Fibroblast of peridontal ligament (primary cell): Measurements from ENCODE around the gene AGER.
"Not testable (repeated sequence)": the region's sequence is repeated elsewhere in the genome, so short reads cannot be mapped to it uniquely, and the experiment has no call there.

Experiments
- DNase-seq: peaks from one replicate; pipeline ENCODE4 v3.0.0-alpha.2; 2010; ENCODE audit errors: extremely low read depth

Gene AGER

DNA sequence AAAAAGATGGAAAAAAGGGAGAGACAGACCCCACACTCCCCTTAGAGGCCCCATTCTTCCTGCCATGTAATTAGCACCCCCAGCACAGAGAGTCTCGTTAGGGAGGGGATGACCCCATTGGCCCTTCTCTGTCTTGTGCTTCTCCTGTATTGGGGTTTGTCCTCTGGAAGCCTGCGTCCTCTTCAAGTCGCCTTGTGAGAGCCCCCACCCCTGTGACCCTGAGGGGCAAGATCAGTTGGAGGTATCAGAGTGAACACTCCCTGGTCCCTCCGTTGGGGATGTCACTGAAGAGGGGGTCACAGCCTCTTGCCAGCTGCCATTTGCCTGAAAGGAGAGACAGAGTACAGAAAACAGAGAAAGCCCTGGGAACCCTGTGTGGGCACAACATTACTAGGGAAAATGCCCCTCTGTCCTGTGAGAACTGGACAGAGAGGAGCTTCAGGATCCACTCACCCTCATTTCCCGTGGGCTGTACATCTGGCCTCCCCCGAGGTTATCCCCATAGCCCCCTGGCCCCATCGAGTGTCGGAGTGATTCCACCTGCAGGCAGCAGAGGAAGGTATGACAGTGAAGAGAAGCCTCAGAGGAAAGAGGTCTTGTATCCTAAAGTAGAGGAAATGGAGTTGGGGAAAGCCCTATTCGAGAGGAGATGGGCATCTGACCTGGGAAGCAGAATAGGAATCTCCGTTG is 2.2 kb upstream of the AGER start:
- not testable (repeated sequence) for DNase-seq

DNA sequence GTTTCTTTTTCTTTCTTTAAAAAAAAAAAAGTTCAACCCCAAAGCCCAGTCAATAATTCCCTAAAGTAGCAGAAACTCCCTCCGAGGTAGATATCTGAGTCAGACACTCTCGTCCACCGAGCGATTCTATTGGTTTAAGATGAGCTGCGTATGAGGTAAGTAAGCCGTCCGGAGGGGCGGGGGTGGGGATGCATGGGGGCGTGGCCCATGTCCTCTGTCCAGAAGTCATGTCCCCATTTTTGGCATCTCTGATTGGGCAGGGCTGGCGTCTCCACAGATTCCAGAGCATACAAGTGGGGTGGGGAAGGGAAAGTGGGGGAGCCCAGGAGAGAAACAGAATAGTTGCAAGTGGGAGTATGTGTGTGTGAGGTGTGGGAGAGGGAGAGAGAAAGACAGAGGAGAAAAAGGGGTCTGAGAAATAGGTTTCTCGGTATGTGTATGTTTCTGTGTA is 1.7 kb upstream of the AGER start:
- DNase-seq: peak; percentile 87

DNA sequence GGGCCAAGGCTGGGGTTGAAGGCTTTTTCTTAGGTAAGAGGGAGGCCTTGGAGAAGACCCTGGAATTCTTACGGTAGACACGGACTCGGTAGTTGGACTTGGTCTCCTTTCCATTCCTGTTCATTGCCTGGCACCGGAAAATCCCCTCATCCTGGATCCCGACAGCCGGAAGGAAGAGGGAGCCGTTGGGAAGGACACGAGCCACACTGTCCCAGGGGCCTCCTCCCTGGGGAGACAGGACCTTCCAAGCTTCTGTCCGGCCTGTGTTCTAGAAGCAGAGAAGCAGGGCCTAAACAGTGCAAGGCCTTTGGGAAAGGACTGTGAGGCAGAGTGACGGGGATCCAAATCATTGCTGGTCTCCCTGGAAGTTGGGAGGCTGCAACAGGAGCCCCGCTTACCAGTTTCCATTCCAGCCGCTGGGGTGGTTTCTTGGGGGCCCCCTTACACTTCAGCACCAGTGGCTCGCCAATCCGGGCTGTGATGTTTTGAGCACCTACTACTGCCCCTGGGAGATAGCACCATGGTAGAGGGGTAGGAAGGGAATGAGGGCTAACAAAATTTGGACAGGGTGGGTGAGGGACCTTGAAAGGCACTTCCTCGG is 470 bp downstream of the AGER start:
- DNase-seq: no peak

DNA sequence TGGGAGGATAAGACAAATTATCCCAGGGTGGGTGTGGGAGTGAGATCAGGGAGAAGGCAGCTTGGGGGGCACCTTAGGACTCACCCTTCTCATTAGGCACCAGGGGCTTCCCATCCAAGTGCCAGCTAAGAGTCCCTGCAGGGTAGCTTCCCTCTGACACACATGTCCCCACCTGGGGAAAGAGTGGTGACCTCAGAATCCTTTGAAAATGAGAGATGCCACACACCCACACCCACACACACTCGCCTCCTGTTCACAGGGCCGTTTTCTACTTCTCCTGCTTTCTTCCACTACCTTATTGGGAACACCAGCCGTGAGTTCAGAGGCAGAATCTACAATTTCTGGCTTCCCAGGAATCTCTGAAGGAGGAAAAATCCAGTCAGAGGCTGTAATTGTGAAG is 1.0 kb downstream of the AGER start:
- no peak for DNase-seq

DNA sequence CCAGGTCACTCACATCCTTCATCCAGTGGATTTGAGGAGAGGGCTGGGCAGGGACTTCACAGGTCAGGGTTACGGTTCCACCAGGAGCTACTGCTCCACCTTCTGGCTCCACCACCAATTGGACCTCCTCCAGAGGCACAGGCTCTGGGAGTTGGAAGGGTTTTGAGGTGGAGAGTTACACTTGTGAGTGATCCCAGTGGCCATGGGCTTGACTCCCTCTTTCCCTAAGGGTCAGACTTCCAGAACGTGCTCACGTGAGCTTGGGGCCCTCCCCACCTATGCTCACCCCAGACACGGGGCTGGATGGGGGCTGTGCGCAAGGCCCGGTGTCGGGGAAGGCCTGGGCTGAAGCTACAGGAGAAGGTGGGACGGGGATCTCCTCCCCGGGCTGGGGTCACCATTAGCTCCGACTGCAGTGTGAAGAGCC is 1.5 kb downstream of the AGER start:
- DNase-seq: no peak

DNA sequence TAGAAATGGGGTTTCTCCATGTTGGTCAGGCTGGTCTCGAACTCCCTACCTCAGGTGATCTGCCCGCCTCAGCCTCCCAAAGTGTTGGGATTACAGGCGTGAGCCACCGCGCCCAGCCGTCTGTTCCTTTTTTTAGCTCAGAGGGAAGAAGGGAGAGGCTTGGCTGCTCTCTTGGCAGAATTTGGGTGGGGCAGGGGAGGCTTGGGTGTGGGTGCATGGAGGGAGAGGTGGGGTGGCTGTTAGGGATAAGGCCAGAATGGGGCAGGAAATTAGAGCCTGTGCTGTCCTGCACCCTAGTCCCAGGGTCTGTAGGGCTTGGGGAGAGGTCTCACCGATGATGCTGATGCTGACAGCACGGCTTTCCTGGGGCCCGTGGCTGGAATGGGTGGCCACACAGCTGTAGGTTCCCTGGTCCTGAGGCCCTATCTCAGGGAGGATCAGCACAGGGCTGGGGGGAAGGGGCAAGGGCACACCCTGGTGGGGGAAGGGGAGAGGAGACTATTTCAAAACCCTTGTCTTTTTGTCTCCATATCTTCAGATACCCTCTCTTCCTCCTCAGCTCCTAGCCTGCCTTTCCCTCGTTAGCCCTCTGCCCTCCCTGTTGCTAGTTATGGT is 2.0 kb downstream of the AGER start:
- DNase-seq: no peak

DNA sequence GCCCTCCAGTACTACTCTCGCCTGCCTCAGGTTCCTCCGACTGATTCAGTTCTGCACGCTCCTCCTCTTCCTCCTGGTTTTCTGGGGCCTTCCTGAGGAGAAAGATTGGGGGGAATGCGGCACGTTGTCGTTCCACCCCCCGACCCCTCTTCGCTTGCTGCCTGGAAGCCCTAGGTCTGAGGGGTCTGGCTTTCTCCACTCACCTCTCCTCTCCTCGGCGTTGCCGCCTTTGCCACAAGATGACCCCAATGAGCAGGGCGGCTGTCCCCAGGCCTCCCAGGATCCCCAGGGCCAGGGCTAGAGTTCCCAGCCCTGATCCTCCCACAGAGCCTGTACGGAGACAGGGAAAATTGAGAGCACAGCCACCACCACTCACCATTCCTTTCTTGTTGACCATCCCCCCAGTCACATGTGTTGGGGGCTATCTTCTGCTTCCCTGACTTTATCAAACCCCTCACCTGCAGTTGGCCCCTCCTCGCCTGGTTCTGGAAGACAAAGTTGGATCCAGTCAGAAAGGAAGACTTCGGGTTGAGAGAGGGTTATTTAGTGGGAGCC is 2.8 kb downstream of the AGER start:
- no peak for DNase-seq

DNA sequence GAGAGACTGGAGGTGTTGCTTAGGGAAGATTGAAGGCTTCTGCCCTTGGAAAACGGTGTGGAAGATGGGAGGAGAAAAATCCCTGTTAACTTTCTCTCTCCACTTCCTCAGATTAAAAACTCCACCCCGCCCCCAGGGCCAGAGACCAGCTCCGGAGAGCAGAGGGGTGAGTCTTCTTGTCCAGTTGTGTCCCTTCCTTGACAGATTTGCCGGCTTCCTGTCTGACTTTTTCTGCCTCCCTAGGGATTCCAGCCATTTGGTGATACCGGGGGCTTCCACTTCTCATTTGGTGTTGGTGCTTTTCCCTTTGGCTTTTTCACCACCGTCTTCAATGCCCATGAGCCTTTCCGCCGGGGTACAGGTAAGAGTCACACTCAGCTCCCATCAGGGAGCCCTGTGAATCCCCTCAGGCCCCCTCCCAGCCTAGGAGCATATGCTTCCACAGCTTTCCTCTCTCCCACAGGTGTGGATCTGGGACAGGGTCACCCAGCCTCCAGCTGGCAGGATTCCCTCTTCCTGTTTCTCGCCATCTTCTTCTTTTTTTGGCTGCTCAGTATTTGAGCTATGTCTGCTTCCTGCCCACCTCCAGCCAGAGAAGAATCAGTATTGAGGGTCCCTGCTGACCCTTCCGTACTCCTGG is 4.2 kb downstream of the AGER start:
- DNase-seq: no peak

DNA sequence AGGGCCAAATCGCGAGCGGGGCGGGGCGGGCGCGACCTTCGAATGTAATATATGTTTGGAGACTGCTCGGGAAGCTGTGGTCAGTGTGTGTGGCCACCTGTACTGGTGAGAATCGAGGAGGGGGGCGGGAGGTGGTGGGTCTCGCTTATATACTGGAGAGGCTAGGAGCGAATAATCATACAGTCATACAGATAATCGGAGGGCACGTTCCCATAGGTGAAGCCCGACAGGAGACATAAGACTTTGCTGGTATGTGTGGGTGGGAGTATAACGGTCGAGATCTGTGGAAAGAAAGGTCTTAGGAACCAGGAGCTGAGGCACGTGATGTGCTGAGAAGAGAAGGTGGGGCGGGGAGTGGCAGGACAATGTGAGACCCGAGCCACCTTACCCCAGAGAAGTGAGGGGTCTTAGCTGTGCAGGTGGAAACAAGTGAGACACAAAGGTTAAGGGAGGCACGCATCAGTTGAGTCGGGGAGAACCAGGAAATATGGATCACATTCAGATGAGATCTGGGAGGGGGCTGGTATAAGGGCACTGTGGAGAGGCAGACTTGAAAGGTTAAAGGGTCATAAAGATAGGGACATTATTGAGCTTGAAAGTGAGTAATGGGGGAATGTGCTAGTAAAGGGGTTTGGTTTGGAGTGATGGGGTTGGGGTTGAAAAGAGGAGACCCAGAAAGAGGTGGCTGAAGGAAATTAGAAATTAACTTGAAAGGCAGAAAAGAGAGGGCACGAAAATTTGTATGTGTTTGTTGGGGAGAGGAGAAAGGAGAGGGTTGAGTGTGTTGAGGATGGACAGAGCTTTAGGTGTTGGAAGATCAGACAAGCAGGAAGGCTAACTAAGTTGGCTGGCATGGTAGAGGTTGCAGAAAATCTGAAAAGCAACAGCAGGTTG is 5.3 kb downstream of the AGER start:
- DNase-seq: no peak

DNA sequence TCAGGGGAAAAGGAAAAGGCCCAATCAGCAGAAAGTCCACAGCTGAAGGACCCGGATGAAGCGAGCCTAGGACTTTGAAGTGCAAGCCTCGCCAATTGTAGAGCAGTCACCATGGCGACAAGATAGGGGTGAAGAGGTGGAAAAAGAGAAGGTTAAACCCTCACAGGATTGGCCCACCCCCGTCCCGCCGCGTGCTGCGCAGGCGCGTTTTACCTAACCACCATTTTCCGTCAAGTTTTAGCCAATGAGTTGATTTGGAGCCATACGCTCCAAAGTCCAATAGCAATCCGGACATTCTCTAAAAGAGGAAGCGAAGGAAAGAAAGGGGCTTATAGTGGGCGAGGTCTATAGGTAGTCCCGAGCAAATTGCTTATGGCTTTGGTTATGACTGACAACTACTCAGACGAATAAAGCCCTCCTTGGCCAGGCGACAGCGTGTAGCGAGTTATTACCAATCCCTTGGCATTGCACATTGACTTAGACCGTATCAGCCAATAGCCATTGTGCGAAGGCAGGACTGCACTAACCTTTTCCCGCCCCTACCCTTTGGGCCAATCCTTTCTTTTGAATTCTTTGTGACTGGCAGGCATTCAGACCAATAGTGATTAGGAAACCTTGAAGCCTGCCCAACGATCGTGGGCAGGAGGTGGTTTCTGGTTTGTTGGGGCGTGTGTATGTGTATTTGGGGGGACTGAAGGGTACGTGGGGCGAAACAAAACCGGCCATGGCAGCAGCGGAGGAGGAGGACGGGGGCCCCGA is 6.1 kb downstream of the AGER start, which contains the start of gene RNF5:
Gene RNF5, plus strand, starts transcription at position 618 of the 759 bp plus-strand sequence. Its CDS starts 107 bp downstream, at position 725.
- peak; percentile 100 for DNase-seq

DNA sequence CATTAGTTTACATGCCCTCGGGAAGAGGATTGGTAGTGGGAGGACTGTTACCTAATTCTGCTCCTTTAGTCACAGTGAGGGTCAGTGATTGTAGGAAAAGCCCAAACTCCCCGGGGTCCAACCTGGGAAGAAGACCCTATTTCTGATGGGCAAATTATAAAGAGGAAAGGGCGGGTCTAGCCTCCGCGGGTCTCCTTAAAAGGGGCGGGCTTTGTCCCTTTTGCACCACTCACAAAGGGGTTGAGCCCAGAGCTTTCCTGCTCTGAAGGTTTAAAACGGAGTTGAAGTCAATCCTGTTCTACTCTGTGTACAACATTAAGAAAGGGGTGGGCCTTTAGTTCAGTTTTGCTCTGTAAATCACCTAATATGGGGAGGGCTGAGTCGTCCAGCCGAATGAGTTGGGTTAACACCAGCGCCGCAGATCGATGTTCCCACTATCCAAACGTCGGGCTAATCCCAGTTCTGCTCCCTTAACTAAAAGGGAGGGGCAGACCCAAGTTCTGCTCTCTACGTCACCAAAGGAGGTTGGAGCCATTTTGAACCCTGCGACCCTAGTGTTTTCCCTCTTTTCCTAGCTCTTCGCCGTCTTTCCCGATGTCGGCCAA is 6.8 kb downstream of the AGER start:
- DNase-seq: no peak

DNA sequence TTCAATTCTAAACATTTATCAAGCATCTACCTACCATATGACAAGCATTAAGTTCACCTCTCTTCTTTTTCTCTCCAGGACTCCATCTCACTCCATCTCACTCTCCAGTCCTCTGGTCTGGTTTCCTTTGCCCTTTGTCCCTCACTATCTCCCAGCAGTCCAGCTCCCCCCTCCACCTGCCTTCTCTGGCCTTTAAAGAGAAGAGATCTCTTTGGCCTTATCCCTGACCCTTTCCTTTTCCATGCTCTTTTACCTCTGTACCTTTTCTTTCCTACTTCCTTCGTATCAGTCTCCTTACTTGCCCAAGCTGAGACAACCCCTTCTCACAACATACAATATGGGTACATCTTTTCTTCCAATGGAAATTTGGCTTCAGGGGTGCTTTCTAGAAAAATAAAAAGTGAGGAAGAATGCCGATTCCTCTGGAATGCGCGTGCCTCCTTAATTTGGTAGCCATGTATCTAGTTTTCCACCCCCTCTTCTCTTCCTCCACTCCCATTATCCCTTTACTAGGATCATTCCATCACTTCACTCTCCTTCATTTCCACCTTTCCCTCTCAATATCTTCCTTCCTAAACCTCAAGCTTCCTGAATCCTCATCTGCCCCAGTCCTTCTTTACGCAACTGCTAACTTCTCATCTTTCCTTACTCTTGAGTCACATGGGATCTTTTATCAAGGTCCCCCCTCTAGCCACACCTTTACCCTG is 7.4 kb downstream of the AGER start:
- DNase-seq: peak; percentile 61

DNA sequence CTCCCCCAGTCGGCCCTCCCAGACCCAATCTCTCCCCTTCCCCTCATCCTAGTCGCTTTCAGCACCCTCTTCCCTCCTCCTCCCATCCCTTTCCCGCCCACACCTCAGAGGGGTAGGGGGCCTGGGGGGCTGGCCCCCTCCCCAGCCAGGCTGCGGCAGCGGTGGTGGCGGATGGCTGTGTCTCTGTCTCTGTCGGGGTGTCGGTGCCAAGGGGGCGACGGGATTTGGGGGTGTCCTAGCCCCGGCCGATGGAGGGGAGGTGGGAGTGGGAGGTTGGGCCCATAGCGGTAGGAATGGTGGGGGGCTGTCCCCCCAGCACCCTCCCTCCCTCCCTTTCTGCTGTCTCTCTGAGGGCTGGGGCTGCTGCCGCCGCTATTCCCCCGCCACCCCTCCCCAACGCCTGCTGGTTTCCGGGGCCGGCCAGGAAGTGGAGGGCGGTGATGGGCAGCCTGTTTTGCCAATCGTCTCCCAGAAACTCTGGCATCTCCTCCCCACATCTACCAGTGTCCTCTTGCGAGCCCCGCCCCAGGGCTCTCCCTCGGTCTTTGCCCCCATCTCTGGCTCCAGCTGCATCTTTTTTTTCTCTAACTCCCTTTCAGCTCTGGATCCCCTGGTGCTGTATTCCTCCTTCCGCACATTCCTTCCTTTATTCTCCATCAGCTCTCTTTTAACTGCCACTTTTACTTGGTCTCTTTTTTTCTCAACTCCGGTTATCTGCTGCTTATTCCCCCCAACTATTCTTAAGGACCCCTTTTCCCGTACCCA is 8.2 kb downstream of the AGER start, which contains the start of gene AGPAT1:
Gene AGPAT1, minus strand, starts transcription at position 374 of the 765 bp plus-strand sequence. CDS start 4,588 bp downstream, outside the sequence.
- DNase-seq: peak; percentile 97

DNA sequence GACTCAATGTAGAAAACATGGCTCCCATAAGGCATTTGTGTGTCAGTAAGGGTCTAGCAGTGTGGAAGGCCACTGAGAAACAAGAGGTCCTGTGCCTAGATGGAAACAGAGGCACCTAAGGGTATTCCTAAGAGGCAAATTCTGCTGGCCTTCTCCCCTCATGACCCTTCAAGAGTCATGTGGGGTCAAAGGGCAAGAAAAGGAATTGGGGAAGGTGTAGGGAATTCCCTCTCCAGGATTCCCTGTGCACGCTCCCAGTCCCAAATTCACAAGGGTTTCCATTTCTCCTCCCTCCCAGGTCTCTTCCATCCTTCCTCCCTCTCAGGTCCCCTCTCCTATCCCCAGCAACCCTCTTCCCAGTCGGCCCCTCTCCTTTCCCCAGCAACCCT is 8.7 kb downstream of the AGER start:
- DNase-seq: no peak

DNA sequence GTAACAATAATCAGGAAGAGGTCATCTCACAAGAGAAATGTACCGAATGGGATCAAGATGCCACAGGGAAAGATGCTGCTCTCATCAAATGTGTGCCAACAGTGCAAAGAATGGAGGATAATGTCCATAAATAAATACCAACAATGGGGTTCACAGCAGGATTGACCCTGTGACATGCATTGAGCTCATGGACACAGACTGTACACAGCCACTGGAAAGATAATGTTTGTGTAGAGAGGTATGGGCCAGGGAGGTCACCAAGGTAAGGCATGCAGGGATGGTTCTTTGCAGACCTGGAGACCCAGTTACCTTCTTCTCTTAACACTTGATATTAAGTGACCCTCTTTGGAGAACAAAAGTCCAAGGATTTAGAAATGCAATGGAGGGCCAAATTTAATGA is 9.6 kb downstream of the AGER start:
- no peak for DNase-seq

DNA sequence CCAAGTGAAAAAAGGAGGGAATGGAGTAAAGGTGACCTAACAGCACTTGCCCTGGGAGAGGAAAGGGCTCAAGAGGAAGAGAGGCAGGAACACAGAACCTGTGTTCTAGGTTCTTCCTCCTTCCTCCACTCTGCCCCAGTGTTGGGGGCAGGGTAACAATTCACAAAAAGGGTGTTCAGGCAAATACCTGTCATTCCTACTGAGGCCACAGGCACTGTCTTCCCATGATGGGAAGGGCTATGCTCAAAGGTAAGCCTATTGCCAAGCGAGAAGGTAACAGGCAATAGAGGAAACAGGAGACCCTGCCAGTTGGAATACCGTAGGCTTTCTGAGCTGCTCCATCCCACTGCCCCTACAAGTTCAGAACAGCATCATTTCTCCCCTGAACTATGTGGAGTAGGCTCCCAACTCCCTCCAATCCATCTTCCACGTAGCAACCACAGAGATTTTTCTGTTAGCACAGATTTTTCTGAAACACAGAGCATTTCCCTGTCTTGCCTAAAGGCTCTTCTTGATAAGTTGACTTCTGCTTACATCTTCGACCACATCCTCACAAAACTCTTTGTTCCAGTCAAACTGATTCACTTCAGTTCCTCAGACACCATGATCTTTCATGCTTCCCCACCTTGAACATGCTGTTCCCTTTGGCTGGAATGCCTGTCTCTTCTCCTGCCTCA is 10.9 kb downstream of the AGER start:
- DNase-seq: no peak

DNA sequence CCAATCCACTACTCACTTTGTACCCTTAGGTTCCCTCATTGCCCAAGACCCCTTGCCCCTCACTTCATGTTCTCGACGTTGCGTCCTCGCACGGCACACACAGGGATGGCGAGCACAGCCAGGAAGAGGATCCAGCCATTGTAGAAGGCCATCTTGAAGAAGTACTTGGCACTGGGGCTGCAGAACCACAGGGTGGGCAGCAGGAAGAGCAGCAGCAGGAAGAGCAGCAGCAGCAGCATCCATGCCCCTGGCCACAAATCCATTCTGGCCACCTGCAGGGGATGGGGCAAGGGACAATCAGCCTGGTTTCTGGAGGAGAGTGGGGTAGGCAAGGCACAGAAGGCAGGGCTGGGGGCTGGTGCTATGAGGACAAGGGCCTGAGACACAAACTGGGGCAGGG is 12.8 kb downstream of the AGER start:
- no peak for DNase-seq

DNA sequence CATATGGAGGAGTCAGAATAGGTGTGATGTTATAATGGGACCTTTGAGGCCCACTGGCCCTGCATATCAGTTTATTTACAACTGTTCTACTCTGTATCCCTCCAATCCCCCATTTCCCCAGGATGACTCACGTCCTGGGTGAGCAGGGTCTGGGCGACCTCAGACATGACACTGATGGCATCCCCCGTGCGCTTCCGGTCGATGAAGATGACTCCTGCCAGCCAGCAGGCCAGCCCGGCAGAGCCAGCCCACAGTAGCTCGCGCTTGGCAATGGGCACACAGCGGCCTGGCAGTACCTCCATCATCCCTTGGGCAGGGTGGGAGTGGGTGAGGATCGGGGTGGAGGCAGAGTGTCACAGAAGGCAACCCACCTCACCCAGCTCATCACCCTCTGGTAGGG is 13.8 kb downstream of the AGER start:
- DNase-seq: no peak
